Fibroblast of the aortic adventitia (primary cell): Measurements from ENCODE around the gene CHMP4B. TPM values are rescaled to one million over a fixed set of nuclear protein-coding genes. Genes with fewer than 3 reads are reported as not detected.
A peak's percentile ranks its signal among the peaks of the same experiment; 100 is the strongest.

ENCODE experiments used
- DNase-seq: peaks from one replicate; pipeline ENCODE4 v3.0.0-alpha.2; 2010; ENCODE audit warnings: low read depth
- H3K4me3 ChIP-seq: 2 replicates; pipeline ENCODE4 v1.5.1; 2011; ENCODE audit warnings: low read depth, mild to moderate bottlenecking, control low read depth, low read length, moderate library complexity
- CTCF ChIP-seq: IDR thresholded peaks from 2 replicates; pipeline ENCODE4 v1.5.1; 2011; ENCODE audit warnings: mild to moderate bottlenecking, low read length, control low read depth, inconsistent platforms; ENCODE audit not compliant: insufficient read depth
- total RNA-seq: library from RNA; depleted of rRNA; stranded (reverse); fragments of >200 nt; gene quantifications from 2 replicates; pipeline ENCODE4 v1.2.3, GENCODE V29; 2012; ENCODE audit warnings: low replicate concordance

The CHMP4B gene
- total RNA-seq, 1 donor = 54.8 TPM

- no peak for TF ChIP-seq CTCF
- H3K4me3 ChIP-seq = no peak overlapping the region
- DNase-seq = peak; percentile 78
These were observed 85.4 kb downstream of the CHMP4B start for GRCh38 chr20:33896509-33896908.

DNA sequence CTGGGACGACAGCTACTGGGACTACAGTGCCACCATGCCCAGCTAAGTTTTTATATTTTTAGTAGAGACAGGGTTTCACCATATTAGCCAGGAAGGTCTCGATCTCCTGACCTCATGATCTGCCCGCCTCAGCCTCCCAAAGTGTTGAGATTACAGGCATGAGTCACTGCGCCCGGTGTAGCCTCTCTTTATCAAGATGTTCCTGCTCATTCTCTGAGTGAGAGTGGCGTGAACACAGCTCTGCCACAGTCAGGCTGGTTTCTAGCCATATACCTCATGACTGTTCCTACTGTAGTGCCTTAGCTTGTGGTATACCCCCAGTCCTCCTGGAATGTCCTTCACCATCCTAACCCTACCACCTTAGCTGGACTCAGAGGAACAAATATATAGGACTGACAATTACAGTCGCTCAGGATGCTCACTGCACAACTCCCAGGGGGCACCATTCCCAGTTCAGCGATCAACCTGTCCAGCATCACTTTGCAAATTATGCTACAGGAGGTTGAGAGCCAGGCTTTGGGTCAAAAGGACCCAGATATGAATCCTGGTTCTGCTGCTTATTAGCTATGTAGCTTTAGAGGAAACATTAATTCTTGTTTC is 86.3 kb downstream of the CHMP4B start:
- TF ChIP-seq CTCF = no peak
- H3K4me3 ChIP-seq = no peak overlapping the region
- DNase-seq = no peak

- H3K4me3 ChIP-seq = no peak overlapping the region
- TF ChIP-seq CTCF = no peak
- no peak for DNase-seq
These were observed 88.0 kb downstream of the CHMP4B start for GRCh38 chr20:33899106-33899505.

GRCh38 chr20:33900521-33901131 is 89.5 kb downstream of the CHMP4B start:
- TF ChIP-seq CTCF = no peak
- no peak overlapping the region for H3K4me3 ChIP-seq
- DNase-seq = no peak

- H3K4me3 ChIP-seq = no peak overlapping the region
- no peak for DNase-seq
- TF ChIP-seq CTCF = no peak
These were observed 90.0 kb downstream of the CHMP4B start for GRCh38 chr20:33901132-33901523.

GRCh38 chr20:33902011-33902410 is 90.9 kb downstream of the CHMP4B start:
- DNase-seq = no peak
- no peak overlapping the region for H3K4me3 ChIP-seq
- no peak for TF ChIP-seq CTCF

Other genes starting within 250 kb of the CHMP4B start
- gene C20orf144, start 149.0 kb upstream of the CHMP4B start, total RNA-seq = 0.16 and 0.18 TPM in 2 replicates
- 2.2 and 2.5 TPM in 2 replicates for gene ACTL10, start 144.4 kb upstream of the CHMP4B start, total RNA-seq
- 17.6 and 23.6 TPM in 2 replicates for gene NECAB3, start 136.9 kb upstream of the CHMP4B start, total RNA-seq
- gene E2F1, start 125.0 kb upstream of the CHMP4B start, total RNA-seq = 0.74 and 23.7 TPM in 2 replicates
- gene PXMP4, start 91.0 kb upstream of the CHMP4B start, total RNA-seq = 2.7 and 7.6 TPM in 2 replicates
- 0.90 and 1.5 TPM in 2 replicates for gene ZNF341, start 79.4 kb upstream of the CHMP4B start, total RNA-seq
- 36.5 and 67.4 TPM in 2 replicates for gene RALY, start 182.6 kb downstream of the CHMP4B start, total RNA-seq